ENCODE data around the gene PRKAA1. TPM values are rescaled to one million over a fixed set of nuclear protein-coding genes. Genes with fewer than 3 reads are reported as not detected.

PRKAA1 gene
- total and polyA plus RNA-seq, 7 donors = 9.6 to 36.8 (median 28.1) TPM

- DNase-seq = no peak
- intact Hi-C loops (cut with DNase I) = loop anchor here (2.0 to 5.0 kb wide), 2 partner anchors 80 to 123 kb away; partner anchors contain the start of gene RPL37 (in 1 of the 2)
- peaks cover 0 to 10% of the 10 kb centered on the region in 2 donors for H3K36me3 ChIP-seq (ENCODE audit: insufficient read depth in 1 of 2, low read depth in 1 of 2)
- H3K27me3 ChIP-seq (ENCODE audit: insufficient read depth in 3 of 3, low read length in 2 of 3) = no peaks in the 10 kb centered on the region
- 9 to 11% (median 11%) methylated on average over 6 of the region's 6 CpGs for WGBS, 3 donors
- H3K4me1 ChIP-seq = peaks cover 15% of the 10 kb centered on the region
- no peaks in the 10 kb centered on the region for H3K9me3 ChIP-seq
- peak overlapping the region; percentile 98 for H3K4me3 ChIP-seq
- H3K27ac ChIP-seq = peak overlapping the region; percentile 95
- no peak for TF ChIP-seq CTCF (IDR thresholded peaks at IDR 0.05)
- no peak for ATAC-seq
These were observed 43.6 kb downstream of the PRKAA1 start for GRCh38 chr5:40754381-40755092.

GRCh38 chr5:40746703-40747102 is 51.5 kb downstream of the PRKAA1 start:
- Histone ChIP-seq H3K36me3 (ENCODE audit: insufficient read depth in 1 of 2, low read depth in 1 of 2) (peaks cover 0 to 20% of the 10 kb centered on the region in 2 donors), H3K4me3 (no peak overlapping the region), H3K4me1 (peaks cover 13% of the 10 kb centered on the region), H3K27me3 (ENCODE audit: insufficient read depth in 3 of 3, low read length in 2 of 3) (no peaks in the 10 kb centered on the region), H3K9me3 (no peaks in the 10 kb centered on the region), H3K27ac (no peak overlapping the region)
- no peak for TF ChIP-seq CTCF (IDR thresholded peaks at IDR 0.05)
- no peak for ATAC-seq
- intact Hi-C loops (cut with DNase I) = no loop called here
- DNase-seq = no peak
- WGBS, 3 donors = 26 to 35% (median 29%) methylated on average over 4 of the region's 4 CpGs

GRCh38 chr5:40743771-40744170 is 54.4 kb downstream of the PRKAA1 start:
- Histone ChIP-seq H3K27me3 (ENCODE audit: insufficient read depth in 3 of 3, low read length in 2 of 3) (no peaks in the 10 kb centered on the region), H3K9me3 (no peaks in the 10 kb centered on the region), H3K36me3 (ENCODE audit: insufficient read depth in 1 of 2, low read depth in 1 of 2) (peaks cover 2 to 44% of the 10 kb centered on the region in 2 donors), H3K27ac (no peak overlapping the region), H3K4me1 (peaks cover 6% of the 10 kb centered on the region), H3K4me3 (no peak overlapping the region)
- ATAC-seq (no peak), DNase-seq (no peak)
- intact Hi-C loops (cut with DNase I) = no loop called here
- WGBS, 3 donors = 83 to 89% (median 83%) methylated on average over 2 of the region's 2 CpGs
- TF ChIP-seq CTCF (IDR thresholded peaks at IDR 0.05) = no peak

GRCh38 chr5:40738502-40738901 is 59.7 kb downstream of the PRKAA1 start:
- DNase-seq (no peak), ATAC-seq (no peak)
- Histone ChIP-seq H3K4me1 (peaks cover 12% of the 10 kb centered on the region), H3K27ac (no peak overlapping the region), H3K36me3 (ENCODE audit: insufficient read depth in 1 of 2, low read depth in 1 of 2) (peaks cover 2 to 30% of the 10 kb centered on the region in 2 donors), H3K9me3 (no peaks in the 10 kb centered on the region), H3K4me3 (no peak overlapping the region), H3K27me3 (ENCODE audit: insufficient read depth in 3 of 3, low read length in 2 of 3) (no peaks in the 10 kb centered on the region)
- TF ChIP-seq CTCF (IDR thresholded peaks at IDR 0.05) = no peak
- intact Hi-C loops (cut with DNase I) = loop anchor here in 1 of 2 donors (5.0 to 10.0 kb wide), 2 partner anchors 791 to 1024 kb away; no protein-coding TSS in a partner anchor
